ENCODE measurements around the gene TLCD3A.

The TLCD3A gene

GRCh38 chr17:737561-738113 lies 5.2 kb downstream of the TLCD3A start:
- H3K4me3 ChIP-seq (ENCODE audit: low read depth, low read length), result no peak overlapping the region
- in situ Hi-C loops (cut with HindIII; ENCODE audit: low sequenced_read_pairs), result no loop called here
- TF ChIP-seq, protein P1, sequence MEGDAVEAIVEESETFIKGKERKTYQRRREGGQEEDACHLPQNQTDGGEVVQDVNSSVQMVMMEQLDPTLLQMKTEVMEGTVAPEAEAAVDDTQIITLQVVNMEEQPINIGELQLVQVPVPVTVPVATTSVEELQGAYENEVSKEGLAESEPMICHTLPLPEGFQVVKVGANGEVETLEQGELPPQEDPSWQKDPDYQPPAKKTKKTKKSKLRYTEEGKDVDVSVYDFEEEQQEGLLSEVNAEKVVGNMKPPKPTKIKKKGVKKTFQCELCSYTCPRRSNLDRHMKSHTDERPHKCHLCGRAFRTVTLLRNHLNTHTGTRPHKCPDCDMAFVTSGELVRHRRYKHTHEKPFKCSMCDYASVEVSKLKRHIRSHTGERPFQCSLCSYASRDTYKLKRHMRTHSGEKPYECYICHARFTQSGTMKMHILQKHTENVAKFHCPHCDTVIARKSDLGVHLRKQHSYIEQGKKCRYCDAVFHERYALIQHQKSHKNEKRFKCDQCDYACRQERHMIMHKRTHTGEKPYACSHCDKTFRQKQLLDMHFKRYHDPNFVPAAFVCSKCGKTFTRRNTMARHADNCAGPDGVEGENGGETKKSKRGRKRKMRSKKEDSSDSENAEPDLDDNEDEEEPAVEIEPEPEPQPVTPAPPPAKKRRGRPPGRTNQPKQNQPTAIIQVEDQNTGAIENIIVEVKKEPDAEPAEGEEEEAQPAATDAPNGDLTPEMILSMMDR (IDR thresholded peaks at IDR 0.05; ENCODE audit: low read depth, low read length, missing control alignments), result no peak
- no peak for DNase-seq (ENCODE audit: low read depth)

- in situ Hi-C loops (cut with HindIII; ENCODE audit: low sequenced_read_pairs), result no loop called here
- DNase-seq (ENCODE audit: low read depth), result no peak
- TF ChIP-seq, protein P1 (IDR thresholded peaks at IDR 0.05; ENCODE audit: low read depth, low read length, missing control alignments), result no peak
- no peak overlapping the region for H3K4me3 ChIP-seq (ENCODE audit: low read depth, low read length)
Measured at GRCh38 chr17:740240-741017, 8.0 kb downstream of the TLCD3A start.

DNA sequence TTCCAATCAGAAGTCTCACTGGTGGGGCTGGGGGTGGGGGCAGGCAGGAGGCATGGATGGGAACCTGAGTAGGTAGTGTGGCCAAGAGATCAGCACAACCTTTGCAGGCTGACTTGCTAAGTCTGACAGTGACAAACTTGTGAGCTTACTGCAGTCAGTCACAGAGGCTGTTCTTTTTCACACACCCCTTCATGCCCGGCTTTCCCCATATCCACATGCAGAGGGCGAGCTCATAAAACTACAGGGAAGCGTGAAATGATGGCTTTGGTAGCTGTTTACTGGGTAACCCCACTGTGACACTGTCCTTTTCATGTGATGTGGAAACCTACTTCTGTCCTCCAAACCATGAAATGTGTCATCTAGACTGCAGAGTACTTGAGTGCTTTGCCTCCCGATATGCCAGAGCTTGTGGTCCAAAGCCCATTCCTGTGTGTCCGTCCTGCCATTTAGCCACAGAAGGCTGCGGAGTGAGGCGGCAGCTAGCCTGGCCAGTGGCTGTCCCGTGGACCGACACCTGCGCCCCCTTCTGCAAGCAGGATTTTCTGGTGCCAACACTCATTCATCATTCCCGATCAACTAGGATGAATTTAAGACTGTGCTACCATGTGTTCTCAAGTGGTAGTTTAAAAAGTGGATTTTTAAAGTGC lies 9.9 kb downstream of the TLCD3A start:
- TF ChIP-seq, protein P1 (IDR thresholded peaks at IDR 0.05; ENCODE audit: low read depth, low read length, missing control alignments), result no peak
- DNase-seq (ENCODE audit: low read depth), result no peak
- in situ Hi-C loops (cut with HindIII; ENCODE audit: low sequenced_read_pairs), result no loop called here
- H3K4me3 ChIP-seq (ENCODE audit: low read depth, low read length), result no peak overlapping the region

- in situ Hi-C loops (cut with HindIII; ENCODE audit: low sequenced_read_pairs), result no loop called here
- no peak for DNase-seq (ENCODE audit: low read depth)
- TF ChIP-seq, protein P1 (IDR thresholded peaks at IDR 0.05; ENCODE audit: low read depth, low read length, missing control alignments), result no peak
- no peak overlapping the region for H3K4me3 ChIP-seq (ENCODE audit: low read depth, low read length)
Measured at GRCh38 chr17:743139-743538, 10.7 kb downstream of the TLCD3A start.

DNA sequence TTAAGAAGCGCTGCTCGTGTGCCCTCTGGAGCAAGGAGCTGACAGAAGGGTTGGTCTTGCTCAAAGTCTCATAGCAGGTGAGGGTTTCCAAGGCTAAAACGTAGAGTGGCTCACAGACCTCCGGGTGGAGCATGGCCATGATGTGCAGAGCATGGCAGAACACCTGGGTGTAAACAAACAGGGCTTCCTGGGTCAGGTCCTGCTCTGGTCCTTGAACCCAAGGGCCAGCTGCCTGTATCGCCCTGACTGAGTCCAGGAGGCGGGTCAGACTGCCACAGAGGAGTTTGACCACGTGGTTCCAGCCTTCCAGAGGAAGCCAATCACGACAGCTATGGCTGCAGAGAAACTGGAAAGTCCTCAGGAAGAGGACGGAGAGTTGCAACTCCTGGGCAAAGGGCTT lies 12.5 kb downstream of the TLCD3A start:
- in situ Hi-C loops (cut with HindIII; ENCODE audit: low sequenced_read_pairs), result no loop called here
- TF ChIP-seq, protein P1 (IDR thresholded peaks at IDR 0.05; ENCODE audit: low read depth, low read length, missing control alignments), result no peak
- H3K4me3 ChIP-seq (ENCODE audit: low read depth, low read length), result no peak overlapping the region
- no peak for DNase-seq (ENCODE audit: low read depth)

- TF ChIP-seq, protein P1 (IDR thresholded peaks at IDR 0.05; ENCODE audit: low read depth, low read length, missing control alignments), result no peak
- no peak for DNase-seq (ENCODE audit: low read depth)
- in situ Hi-C loops (cut with HindIII; ENCODE audit: low sequenced_read_pairs), result no loop called here
- no peak overlapping the region for H3K4me3 ChIP-seq (ENCODE audit: low read depth, low read length)
Measured at GRCh38 chr17:745406-745805, 13.0 kb downstream of the TLCD3A start.
